ACHN (cell line): ENCODE results near the gene TXLNA.
A peak's percentile ranks its signal among the peaks of the same experiment; 100 is the strongest.

Experiments
- DNase-seq: peaks from one replicate; pipeline ENCODE4 v3.0.0-alpha.2; 2015
- in situ Hi-C: cut with HindIII; loops from 2 replicates; pipeline ENCODE4 v1.10.0; 2017; ENCODE audit warnings: low sequenced_read_pairs, low pct_ligation_motif_present, low pct_unique_long_range_greater_than_20kb

The TXLNA gene

DNA sequence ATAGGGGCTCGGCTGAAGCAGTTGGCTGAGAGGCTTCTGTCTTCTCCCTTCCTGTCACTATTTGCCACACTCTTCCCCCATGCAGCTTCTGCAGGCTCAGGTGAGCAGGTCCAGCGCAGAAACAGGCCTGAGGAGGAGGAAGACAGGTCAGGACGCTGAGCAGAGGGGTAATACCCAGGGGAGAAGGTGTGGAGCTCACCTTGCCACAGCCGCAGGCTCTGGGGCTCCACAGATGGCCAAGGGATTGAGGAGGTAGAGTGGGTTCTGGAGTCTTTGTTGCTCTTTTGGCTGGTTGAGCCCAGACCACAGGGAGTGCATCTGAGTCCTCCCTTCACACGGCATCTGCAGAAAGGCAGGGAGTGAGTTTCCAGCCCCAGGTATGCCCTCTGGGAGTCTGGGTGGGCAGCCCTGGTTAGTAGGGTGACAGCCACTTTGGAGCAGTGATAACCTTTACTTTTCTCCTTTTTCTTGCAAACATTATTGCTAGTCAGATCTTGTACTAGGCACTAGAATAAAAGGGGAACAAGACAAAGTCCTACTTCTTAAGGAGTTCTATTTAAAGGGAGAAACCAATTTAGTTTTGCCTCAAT, 52.5 kb downstream of the TXLNA start:
- in situ Hi-C loops: no loop called here
- DNase-seq: no peak

DNA sequence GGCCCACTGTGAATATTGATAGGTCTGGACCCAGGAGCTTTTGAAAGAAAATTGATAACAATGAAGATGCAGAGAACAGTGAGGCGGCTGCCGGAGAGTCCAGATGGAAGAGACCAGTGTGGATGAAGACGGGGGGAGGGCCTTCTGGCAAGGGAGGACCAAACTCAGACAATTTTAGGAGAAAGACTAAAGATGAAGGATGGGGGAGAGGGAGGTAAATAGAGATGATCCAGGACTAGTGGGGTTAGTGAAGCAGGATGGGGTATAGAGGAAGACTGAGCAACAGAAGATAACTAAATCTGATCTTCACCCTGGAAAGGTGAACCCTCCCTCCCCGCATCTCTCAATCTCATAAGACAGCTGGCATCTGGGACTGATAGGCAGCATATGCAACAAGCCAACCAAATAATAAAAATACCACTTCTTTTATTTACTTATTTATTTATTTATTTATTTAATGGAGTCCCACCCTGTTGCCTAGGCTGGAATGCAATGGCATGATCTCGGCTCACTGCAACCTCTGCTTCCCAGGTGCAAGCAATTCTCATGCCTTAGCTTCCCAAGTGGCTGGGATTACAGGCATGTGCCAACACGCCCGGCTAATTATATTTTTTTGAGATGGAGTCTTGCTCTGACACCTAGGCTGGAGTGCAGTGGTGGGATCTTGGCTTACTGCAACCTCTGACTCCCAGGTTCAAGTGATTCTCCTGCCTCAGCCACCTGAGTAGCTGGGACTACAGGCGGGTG, 53.3 kb downstream of the TXLNA start:
- DNase-seq: no peak
- in situ Hi-C loops: no loop called here

DNA sequence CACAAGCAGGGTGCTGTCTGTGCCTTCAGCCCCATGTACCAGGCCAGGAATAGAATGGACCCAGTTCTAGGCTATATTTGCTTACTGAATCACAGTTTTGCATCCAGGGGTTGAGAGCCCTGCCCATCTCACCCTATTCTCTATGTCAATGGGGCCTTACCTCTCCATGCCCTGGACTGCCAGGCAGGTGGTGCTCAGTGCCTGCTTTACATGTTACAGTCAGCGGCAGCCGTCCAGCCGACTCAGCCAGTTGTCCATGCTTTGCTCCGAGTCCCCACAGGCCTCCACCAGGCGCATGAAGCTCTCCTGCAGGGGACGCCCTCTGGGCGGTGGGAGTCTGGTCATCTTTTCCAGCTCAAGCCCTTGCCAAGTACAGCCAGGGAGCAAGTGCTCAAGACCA, 55.3 kb downstream of the TXLNA start:
- no peak for DNase-seq
- in situ Hi-C loops: no loop called here

DNA sequence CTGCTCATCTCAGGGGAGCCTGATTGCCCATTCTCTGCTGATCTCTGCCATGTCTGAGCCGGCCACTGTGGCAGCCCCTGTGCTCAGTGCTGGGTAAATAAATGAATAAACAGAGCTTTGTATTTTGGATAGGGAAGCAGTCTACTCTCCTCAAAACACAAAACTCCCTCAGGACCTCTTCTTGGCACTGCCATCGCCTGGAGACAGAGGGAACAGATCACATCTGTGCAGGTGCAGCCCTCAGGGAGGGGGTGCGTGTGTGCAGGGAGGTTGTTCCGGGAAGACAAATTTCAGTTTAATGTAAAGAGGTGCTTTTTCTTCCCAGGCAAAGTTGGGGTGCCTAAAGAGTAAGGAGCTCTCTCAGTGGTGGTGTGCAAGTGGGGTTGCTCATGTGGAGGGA, 59.9 kb downstream of the TXLNA start:
- DNase-seq: no peak
- in situ Hi-C loops: no loop called here

DNA sequence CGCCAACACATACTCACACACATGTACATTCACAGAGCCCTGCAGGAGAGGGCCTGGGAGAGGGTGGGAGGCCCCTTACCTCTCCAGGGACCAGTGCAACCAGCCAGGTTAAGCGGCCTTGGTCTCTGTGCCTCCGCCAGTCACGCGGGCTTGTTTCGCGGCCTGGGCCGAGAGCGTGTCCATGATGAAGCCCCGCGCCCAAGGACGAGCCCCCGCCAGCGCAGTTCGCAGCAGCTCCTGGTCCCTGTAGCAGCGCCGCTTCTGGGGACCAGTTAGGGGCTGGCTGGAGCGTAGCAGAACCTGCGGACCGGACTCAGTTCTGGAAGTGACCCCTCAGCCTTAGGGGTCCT, 60.3 kb downstream of the TXLNA start:
- in situ Hi-C loops: no loop called here

DNA sequence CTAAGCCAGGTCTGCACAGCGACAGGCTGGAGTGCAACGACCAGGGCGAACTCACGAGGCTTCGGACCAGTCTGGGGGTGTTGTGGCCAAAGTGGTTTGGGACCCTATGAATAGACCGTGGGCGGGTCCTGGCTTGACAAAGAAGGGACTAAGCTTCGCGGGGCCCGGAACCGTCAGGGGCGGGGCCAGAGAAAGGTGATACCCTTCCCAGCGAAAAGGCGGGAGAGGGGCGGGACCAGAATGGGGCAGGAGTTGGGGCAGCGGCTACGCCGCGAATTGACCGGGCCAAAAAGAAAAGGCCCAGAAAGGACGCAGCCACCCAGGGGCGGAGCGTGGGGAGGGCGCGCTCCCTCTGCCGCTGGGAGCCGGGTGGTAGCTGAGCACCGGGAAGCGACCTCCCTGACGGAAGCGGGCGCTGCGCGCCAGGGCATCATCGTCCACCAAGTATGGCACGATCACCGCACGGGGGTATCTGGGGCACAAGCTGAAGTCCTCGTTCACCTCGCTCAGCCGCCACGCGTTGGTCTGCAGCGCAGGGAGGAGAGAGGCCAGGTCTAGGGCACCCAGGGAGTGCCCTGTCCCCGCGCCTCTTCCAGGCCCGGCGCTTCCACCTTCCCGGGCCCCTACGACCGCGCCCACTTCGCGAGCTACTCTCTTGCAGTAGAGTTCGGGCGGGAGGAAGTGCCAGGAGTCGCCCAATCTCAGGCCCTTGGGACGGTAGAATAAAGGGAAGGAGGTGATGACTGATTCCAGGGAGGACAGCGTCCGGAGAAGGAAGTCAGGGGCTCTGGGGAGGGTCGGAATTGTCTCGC, 60.9 kb downstream of the TXLNA start:
- in situ Hi-C loops: no loop called here
- DNase-seq: peak; percentile 67

More for the DNA sequence above, 60.3 kb downstream of the TXLNA start:
- DNase-seq: no peak

DNA sequence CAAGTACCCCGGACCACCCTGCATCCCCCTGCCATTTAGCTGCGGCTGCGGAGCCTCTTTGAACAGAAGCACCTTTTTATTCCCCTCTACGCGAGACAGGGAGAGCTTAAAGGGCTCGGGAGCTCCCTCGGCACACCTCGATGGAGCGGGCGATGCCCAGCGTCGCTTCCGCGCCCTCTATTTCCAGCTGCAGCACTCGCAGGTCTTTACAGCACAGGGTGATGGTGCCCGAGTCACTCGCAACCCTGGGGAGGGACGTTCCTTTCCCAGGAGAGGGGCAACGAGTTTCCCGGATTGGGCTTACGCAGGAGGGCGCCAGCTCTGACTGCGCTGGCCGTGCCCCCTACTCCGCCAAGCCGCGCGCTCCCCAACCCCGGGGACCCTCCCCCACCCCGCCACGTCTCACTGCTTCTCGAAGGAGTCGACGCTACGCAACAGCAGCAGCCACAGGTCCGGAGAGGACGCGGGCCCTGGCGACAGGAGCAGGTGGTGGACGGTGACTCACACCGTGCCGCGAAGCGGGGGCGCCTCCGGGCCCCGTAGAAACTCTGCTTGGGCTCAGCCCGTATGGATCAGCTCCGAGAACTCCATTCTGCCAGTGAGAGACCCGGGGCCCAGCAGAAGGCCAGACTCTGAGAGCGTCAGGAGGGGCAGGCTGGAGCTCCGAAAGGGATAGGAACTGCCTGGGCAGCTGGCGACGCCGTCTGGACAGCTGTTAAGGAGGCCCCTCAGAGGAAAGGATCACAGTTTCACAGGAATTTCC, 61.7 kb downstream of the TXLNA start:
- in situ Hi-C loops: no loop called here
- DNase-seq: peak; percentile 42

DNA sequence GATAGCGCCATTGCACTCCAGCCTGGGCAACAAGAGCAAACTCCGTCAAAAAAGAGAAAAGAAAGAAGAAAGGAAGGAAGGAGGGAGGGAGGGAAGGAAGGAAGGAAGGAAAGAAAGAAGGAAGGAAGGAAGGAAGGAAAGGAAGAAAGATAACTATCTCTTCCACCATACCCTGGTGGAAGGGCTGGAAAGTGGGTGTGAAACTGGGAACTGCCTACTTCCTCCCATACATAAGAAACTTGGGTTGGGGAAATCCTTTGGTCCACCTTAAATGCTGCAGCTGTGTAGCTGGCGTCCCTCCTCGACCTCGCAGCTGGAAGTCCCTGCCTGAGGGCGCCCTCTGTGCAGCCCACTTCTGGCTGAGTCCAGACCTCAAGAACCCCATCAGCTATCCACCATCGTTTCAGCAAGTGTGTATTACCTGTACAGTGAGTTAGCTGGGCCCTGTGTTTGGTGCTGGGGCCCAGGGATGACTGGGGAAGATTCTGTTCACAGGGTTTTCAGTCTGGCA, 62.9 kb downstream of the TXLNA start:
- in situ Hi-C loops: no loop called here
- no peak for DNase-seq

DNA sequence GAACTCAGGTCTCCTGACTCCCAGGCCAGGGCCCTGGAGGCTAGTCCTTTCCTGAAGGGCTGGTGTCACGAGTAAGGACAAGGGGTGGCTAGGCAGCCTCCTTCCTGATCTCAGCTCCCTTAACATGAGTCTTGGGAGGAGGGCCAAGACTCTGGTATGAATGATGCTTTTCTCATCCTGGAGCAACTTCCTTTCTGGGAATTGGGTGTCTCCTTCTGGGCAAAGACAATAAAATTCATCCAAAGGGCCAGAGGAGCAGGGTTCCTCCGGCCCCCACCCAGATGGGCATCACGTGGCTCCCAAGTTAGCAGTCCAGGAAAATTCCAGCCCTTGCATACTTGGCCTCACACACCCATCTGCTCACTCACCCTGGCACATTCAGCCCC, 67.4 kb downstream of the TXLNA start, which contains the start of gene FAM167B:
Gene FAM167B, plus strand, starts transcription at position 335 of the 386 bp plus-strand sequence. CDS start 200 bp downstream, outside the sequence.
- in situ Hi-C loops: no loop called here
- DNase-seq: no peak

DNA sequence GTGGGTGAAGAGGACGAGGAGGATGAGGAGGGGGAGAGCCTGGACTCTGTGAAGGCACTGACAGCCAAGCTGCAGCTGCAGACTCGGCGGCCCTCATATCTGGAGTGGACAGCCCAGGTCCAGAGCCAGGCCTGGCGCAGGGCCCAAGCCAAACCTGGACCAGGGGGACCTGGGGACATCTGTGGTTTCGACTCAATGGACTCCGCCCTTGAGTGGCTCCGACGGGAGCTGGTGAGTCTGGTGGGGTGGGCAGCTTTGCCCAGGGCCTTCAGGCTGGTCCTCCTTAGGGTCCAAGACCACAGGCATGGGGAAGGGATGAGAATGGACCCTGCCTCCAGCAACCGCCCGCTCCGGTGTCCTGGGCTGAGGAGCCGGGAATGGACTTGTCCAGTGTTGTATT, 68.0 kb downstream of the TXLNA start:
- no peak for DNase-seq
- in situ Hi-C loops: no loop called here
